ENCODE results near the gene ANAPC5. TPM values are rescaled to one million over a fixed set of nuclear protein-coding genes. Genes with fewer than 3 reads are reported as not detected.
"Not testable (repeated sequence)": the region's sequence is repeated elsewhere in the genome, so short reads cannot be mapped to it uniquely, and the experiment has no call there.

Gene ANAPC5
- total and polyA plus RNA-seq, 2 experiments from 2014 or later: 128 to 144 TPM

DNA sequence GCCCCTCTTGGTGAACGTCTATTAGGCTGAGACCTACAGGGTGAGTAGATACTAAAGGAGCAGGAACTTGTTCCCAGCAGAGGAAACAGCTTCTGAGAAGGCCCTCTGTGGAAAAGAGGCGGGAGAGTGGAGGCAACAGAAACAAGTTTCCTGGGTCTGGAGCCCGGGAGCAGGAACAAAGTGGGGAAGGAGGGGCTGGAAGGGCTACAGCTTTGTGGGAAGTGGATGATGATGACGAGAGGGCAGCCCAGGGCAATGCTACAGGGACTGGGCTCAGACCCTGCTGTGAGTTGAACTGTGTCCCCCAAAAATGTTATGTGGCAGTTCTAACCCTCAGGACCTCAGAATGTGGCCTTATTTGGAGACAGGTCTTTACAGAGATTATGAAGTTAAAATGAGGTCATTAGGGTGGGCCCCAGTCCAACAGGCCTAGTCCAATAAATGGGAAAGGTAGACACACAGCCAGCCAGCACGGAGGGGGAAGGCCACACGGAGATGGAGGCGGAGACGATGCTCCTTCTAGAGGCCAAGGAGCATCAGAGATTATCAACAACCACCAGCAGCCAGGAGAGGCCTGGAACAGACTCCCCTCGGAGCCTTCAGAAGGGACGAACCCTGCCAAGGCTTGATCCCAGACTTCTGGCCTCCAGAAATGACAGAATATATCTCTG is 70.0 kb downstream of the ANAPC5 start:
- peaks cover 23% of the 10 kb centered on the region for H3K4me1 ChIP-seq (ENCODE audit: insufficient read depth)
- H3K4me3 ChIP-seq: no peak overlapping the region
- in situ Hi-C loops (cut with MboI): no loop called here
- no peak overlapping the region for H3K4me2 ChIP-seq (ENCODE audit: unreplicated experiment)
- 0 out of 2 replicates have a peak, but pooled peaks cover 10% of the 10 kb centered on the region for H4K20me1 ChIP-seq (ENCODE audit: insufficient read depth)
- no peaks in the 10 kb centered on the region for H3K27me3 ChIP-seq (replicated peaks; ENCODE audit: insufficient read depth)
- no peak for TF ChIP-seq EZH2 (IDR thresholded peaks at IDR 0.05; ENCODE audit: insufficient read depth, poor library complexity, severe bottlenecking)
- TF ChIP-seq EZH2phosphoT487 (IDR thresholded peaks at IDR 0.05; ENCODE audit: insufficient read depth, low read depth): no peak
- no peak overlapping the region for H2AFZ ChIP-seq
- H3F3A ChIP-seq (ENCODE audit: insufficient read depth): peaks cover 36% of the 10 kb centered on the region
- H3K36me3 ChIP-seq (ENCODE audit: low read depth): 0 out of 2 replicates have a peak, but pooled peaks cover 3% of the 10 kb centered on the region
- H3K27ac ChIP-seq: no peak overlapping the region
- no peak for DNase-seq
- no peaks in the 10 kb centered on the region for H3K9me2 ChIP-seq (ENCODE audit: insufficient read depth)
- WGBS, 2 experiments (ENCODE audit: low coverage in 1 of 2, low lambda C conversion rate in 2 of 2, missing lambda C conversion rate in 2 of 2): 74 to 75% methylated on average over 10 of the region's 10 CpGs
- H3K9me3 ChIP-seq (ENCODE audit: low read depth): no peaks in the 10 kb centered on the region
- no peak overlapping the region for H3K9ac ChIP-seq
- H3K79me2 ChIP-seq (ENCODE audit: insufficient read depth): peaks cover 71% of the 10 kb centered on the region

DNA sequence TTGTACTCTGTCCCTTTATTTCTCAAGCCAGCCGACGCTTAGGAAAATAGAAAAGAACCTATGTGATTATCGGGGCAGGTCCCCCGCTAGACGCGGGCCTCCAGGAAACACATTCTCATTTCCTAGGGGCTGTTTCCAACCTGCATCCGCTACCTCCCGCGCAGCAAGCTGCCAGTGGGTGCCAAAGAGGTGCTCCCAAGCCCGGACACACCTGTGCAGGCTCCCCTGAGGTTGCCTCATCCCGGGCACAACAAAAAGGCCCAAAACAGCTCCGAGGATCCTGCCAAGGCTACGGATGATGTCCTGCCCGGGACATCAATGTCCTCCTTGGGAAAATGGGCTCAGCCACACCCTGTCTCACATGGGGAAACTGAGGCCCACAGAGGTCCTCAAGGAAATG is 71.1 kb downstream of the ANAPC5 start:
- H3K36me3 ChIP-seq (ENCODE audit: low read depth); DNase-seq; in situ Hi-C loops (cut with MboI); H3K27ac ChIP-seq; H3K27me3 ChIP-seq (replicated peaks; ENCODE audit: insufficient read depth); H3K9me3 ChIP-seq (ENCODE audit: low read depth); H2AFZ ChIP-seq; H3K4me2 ChIP-seq (ENCODE audit: unreplicated experiment); H4K20me1 ChIP-seq (ENCODE audit: insufficient read depth); H3K9ac ChIP-seq; H3K4me3 ChIP-seq; H3K9me2 ChIP-seq (ENCODE audit: insufficient read depth): not testable (repeated sequence)
- H3K4me1 ChIP-seq (ENCODE audit: insufficient read depth): peaks cover 30% of the 10 kb centered on the region
- H3K79me2 ChIP-seq (ENCODE audit: insufficient read depth): peaks cover 61% of the 10 kb centered on the region
- 82 to 89% methylated on average over 14 of the region's 14 CpGs for whole genome bisulfite sequencing, 2 experiments (ENCODE audit: low coverage in 1 of 2, low lambda C conversion rate in 2 of 2, missing lambda C conversion rate in 2 of 2)
- peaks cover 42% of the 10 kb centered on the region for H3F3A ChIP-seq (ENCODE audit: insufficient read depth)

DNA sequence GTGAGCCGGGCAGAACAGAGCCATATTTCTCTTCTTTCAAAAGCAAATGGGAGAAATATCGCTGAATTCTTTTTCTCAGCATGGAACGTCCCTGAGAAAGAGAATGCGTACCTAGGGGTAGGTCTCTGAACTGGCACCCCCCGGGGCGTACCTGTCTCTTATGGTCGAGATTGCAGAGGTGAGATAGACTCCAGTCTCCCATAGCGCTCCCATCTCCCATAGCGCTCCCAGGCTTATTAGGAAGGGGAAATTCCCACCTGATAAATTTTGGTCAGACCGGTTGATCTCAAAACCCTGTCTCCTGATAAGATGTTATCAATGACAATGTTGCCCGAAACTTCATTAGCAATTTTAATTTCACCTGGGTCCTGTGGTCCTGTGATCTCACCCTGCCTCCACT is 71.7 kb downstream of the ANAPC5 start:
- H3K27me3 ChIP-seq (replicated peaks; ENCODE audit: insufficient read depth); H3K9ac ChIP-seq; DNase-seq; H3K9me3 ChIP-seq (ENCODE audit: low read depth); H3K4me3 ChIP-seq; in situ Hi-C loops (cut with MboI); H4K20me1 ChIP-seq (ENCODE audit: insufficient read depth); H3K36me3 ChIP-seq (ENCODE audit: low read depth); H3K9me2 ChIP-seq (ENCODE audit: insufficient read depth); H2AFZ ChIP-seq; H3K27ac ChIP-seq; H3K4me2 ChIP-seq (ENCODE audit: unreplicated experiment): not testable (repeated sequence)
- Histone ChIP-seq H3K4me1 (ENCODE audit: insufficient read depth) (peaks cover 31% of the 10 kb centered on the region), H3K79me2 (ENCODE audit: insufficient read depth) (peaks cover 56% of the 10 kb centered on the region), H3F3A (ENCODE audit: insufficient read depth) (peaks cover 44% of the 10 kb centered on the region)
- WGBS, 2 experiments (ENCODE audit: low coverage in 1 of 2, low lambda C conversion rate in 2 of 2, missing lambda C conversion rate in 2 of 2): 85 to 87% methylated on average over 11 of the region's 11 CpGs

DNA sequence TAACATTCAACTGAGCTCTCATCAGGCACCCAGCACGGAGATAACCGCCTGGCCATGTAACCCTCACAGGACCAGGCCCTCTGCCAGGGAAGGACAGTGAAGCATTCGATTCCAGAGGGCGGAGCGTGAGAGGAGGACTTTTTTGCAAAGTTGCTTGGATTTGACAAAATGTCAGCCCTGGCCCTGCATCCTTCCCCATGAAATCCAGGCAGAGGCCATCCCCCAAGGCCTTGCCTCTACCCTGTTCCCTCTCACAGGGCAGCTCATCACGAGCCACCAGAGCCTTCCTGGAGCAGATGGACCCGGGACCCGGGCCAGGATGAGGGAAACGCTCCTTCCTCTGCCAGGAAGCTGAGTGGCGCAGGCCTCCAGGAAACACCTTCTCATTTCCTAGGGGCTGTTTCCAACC is 72.7 kb downstream of the ANAPC5 start:
- H3F3A ChIP-seq (ENCODE audit: insufficient read depth): peaks cover 44% of the 10 kb centered on the region
- no peaks in the 10 kb centered on the region for H4K20me1 ChIP-seq (ENCODE audit: insufficient read depth)
- peak overlapping the region; percentile 78 for H3K9ac ChIP-seq
- peak overlapping the region; percentile 90 for H3K27ac ChIP-seq
- in situ Hi-C loops (cut with MboI): no loop called here
- peak overlapping the region; percentile 71 for H3K4me2 ChIP-seq (ENCODE audit: unreplicated experiment)
- WGBS, 2 experiments (ENCODE audit: low coverage in 1 of 2, low lambda C conversion rate in 2 of 2, missing lambda C conversion rate in 2 of 2): 19 to 24% methylated on average over 10 of the region's 10 CpGs
- H3K9me3 ChIP-seq (ENCODE audit: low read depth): no peaks in the 10 kb centered on the region
- H3K9me2 ChIP-seq (ENCODE audit: insufficient read depth): no peaks in the 10 kb centered on the region
- peak overlapping the region; percentile 48 for H3K4me3 ChIP-seq
- H2AFZ ChIP-seq: peak overlapping the region; percentile 26; the same call in 1 of the 2 replicates
- H3K27me3 ChIP-seq (replicated peaks; ENCODE audit: insufficient read depth): no peaks in the 10 kb centered on the region
- peaks cover 48% of the 10 kb centered on the region for H3K79me2 ChIP-seq (ENCODE audit: insufficient read depth)
- DNase-seq: peak; percentile 82
- H3K36me3 ChIP-seq (ENCODE audit: low read depth): 0 out of 2 replicates have a peak, but pooled peaks cover 3% of the 10 kb centered on the region
- peaks cover 31% of the 10 kb centered on the region for H3K4me1 ChIP-seq (ENCODE audit: insufficient read depth)
- TF ChIP-seq EZH2phosphoT487 (IDR thresholded peaks at IDR 0.05; ENCODE audit: insufficient read depth, low read depth) (no peak), EZH2 (IDR thresholded peaks at IDR 0.05; ENCODE audit: insufficient read depth, poor library complexity, severe bottlenecking) (no peak)

DNA sequence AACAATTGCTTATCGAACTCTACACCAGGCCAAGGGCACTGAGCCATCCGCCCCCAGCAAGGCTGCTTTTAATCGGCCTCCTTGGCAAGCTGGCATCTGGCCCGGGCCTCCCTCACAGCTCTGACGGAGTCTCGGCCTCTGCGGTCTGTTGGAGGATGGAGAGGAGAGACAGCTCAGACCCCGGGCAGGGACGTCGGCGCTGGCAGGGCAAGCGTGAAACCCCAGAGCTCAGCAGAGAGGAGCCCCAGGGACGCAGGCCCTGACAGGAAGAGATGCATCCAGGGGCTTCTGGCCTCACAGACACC is 73.2 kb downstream of the ANAPC5 start:
- no peaks in the 10 kb centered on the region for H3K9me2 ChIP-seq (ENCODE audit: insufficient read depth)
- peak overlapping the region; percentile 90 for H3K27ac ChIP-seq
- no peaks in the 10 kb centered on the region for H3K27me3 ChIP-seq (replicated peaks; ENCODE audit: insufficient read depth)
- TF ChIP-seq EZH2phosphoT487 (IDR thresholded peaks at IDR 0.05; ENCODE audit: insufficient read depth, low read depth) (no peak), EZH2 (IDR thresholded peaks at IDR 0.05; ENCODE audit: insufficient read depth, poor library complexity, severe bottlenecking) (no peak)
- no peaks in the 10 kb centered on the region for H4K20me1 ChIP-seq (ENCODE audit: insufficient read depth)
- peaks cover 44% of the 10 kb centered on the region for H3K79me2 ChIP-seq (ENCODE audit: insufficient read depth)
- peaks cover 31% of the 10 kb centered on the region for H3K4me1 ChIP-seq (ENCODE audit: insufficient read depth)
- H3K9ac ChIP-seq: peak overlapping the region; percentile 78
- H2AFZ ChIP-seq: peak overlapping the region; percentile 26; the same call in 1 of the 2 replicates
- 2 to 6% methylated on average over 13 of the region's 13 CpGs for WGBS, 2 experiments (ENCODE audit: low coverage in 1 of 2, low lambda C conversion rate in 2 of 2, missing lambda C conversion rate in 2 of 2)
- 0 out of 2 replicates have a peak, but pooled peaks cover 3% of the 10 kb centered on the region for H3K36me3 ChIP-seq (ENCODE audit: low read depth)
- in situ Hi-C loops (cut with MboI): no loop called here
- peak; percentile 96 for DNase-seq
- H3K9me3 ChIP-seq (ENCODE audit: low read depth): no peaks in the 10 kb centered on the region
- peak overlapping the region; percentile 71 for H3K4me2 ChIP-seq (ENCODE audit: unreplicated experiment)
- H3K4me3 ChIP-seq: peak overlapping the region; percentile 48
- H3F3A ChIP-seq (ENCODE audit: insufficient read depth): peaks cover 44% of the 10 kb centered on the region
